Naive thymus-derived CD4-positive, alpha-beta T cell (primary cell): ENCODE data around the gene AP2A2. TPM values are rescaled to one million over a fixed set of nuclear protein-coding genes. Genes with fewer than 3 reads are reported as not detected.

Experiments used
- ATAC-seq: fragments of 150-1000 bp; cut with Tn5 transposase; 2 replicates; pipeline ENCODE4 v1.10.0; 2021; ENCODE audit warnings: mild to moderate bottlenecking, moderate library complexity
- CTCF ChIA-PET: fragments of 350-600 bp; sonication (Branson Sonifier 250); formaldehyde crosslinking; loops from one replicate; lab custom pipeline; 2021; ENCODE audit warnings: antibody characterized with exemption; lab: Charles Lee
- POLR2A ChIA-PET: fragments of 350-600 bp; sonication (Branson Sonifier 250); formaldehyde crosslinking; loops from one replicate; lab custom pipeline; 2021; ENCODE audit warnings: antibody characterized with exemption, inconsistent platforms; lab: Charles Lee
- DNase-seq, 9 donors: peaks; one replicate each; pipeline versions ENCODE4 v3.0.0 to v3.0.0-alpha.2; 2020 to 2022; ENCODE audit warnings: mixed read lengths in 1 of 9
- H3K27ac ChIP-seq: one replicate; pipeline ENCODE4 v1.7.0; 2013; ENCODE audit warnings: mild to moderate bottlenecking, low read depth, low read length, moderate library complexity
- H3K27me3 ChIP-seq, 2 donors: one replicate each; pipeline ENCODE4 v1.7.0; 2013; ENCODE audit warnings: low read length in 2 of 2, mild to moderate bottlenecking in 2 of 2, moderate library complexity in 2 of 2; ENCODE audit not compliant: control insufficient read depth in 2 of 2, insufficient read depth in 2 of 2
- H3K36me3 ChIP-seq, 3 experiments: 1 replicate in 2 of 3; 2 replicates in 1 of 3; pipeline ENCODE4 v1.7.0; 2013; ENCODE audit warnings: low read length in 3 of 3, mild to moderate bottlenecking in 3 of 3, moderate library complexity in 1 of 3; ENCODE audit not compliant: insufficient read depth in 3 of 3, control insufficient read depth in 2 of 3
- H3K4me1 ChIP-seq, 2 donors: one replicate each; pipeline ENCODE4 v1.7.0; 2013; ENCODE audit warnings: low read length in 2 of 2, mild to moderate bottlenecking in 2 of 2, moderate library complexity in 1 of 2; ENCODE audit not compliant: control insufficient read depth in 2 of 2, insufficient read depth in 2 of 2
- H3K4me3 ChIP-seq: 2 replicates; pipeline ENCODE4 v1.7.0; 2013; ENCODE audit warnings: mild to moderate bottlenecking, low read length
- H3K9me3 ChIP-seq, 3 experiments: 1 replicate in 2 of 3; 2 replicates in 1 of 3; pipeline ENCODE4 v1.7.0; 2013; ENCODE audit warnings: low read length in 3 of 3; ENCODE audit not compliant: control insufficient read depth in 2 of 3
- H3K27ac Mint-ChIP-seq, 9 donors: one replicate each; pipeline ENCODE4 v1.8.0; 2020 to 2022; ENCODE audit warnings: mixed read lengths in 9 of 9, mild to moderate bottlenecking in 8 of 9, moderate library complexity in 5 of 9, inconsistent platforms in 2 of 9
- H3K27me3 Mint-ChIP-seq, 5 donors: one replicate each; pipeline ENCODE4 v1.8.0; 2021 to 2022; ENCODE audit warnings: mixed read lengths in 5 of 5, mild to moderate bottlenecking in 1 of 5
- H3K36me3 Mint-ChIP-seq, 5 donors: one replicate each; pipeline ENCODE4 v1.8.0; 2020 to 2022; ENCODE audit warnings: mixed read lengths in 5 of 5, mild to moderate bottlenecking in 3 of 5, inconsistent platforms in 1 of 5
- H3K4me1 Mint-ChIP-seq, 7 donors: one replicate each; pipeline ENCODE4 v1.8.0; 2020 to 2022; ENCODE audit warnings: mixed read lengths in 7 of 7, mild to moderate bottlenecking in 3 of 7, inconsistent platforms in 1 of 7
- H3K4me3 Mint-ChIP-seq, 10 donors: one replicate each; pipeline ENCODE4 v1.8.0; 2020 to 2022; ENCODE audit warnings: mild to moderate bottlenecking in 10 of 10, mixed read lengths in 10 of 10, moderate library complexity in 6 of 10, inconsistent platforms in 2 of 10
- H3K9me3 Mint-ChIP-seq, 11 donors: one replicate each; pipeline ENCODE4 v1.8.0; 2020 to 2022; ENCODE audit warnings: mixed read lengths in 11 of 11, mild to moderate bottlenecking in 4 of 11, inconsistent platforms in 1 of 11, moderate library complexity in 1 of 11
- intact Hi-C, 2 donors: fragments of 100-400 bp; cut with micrococcal nuclease; formaldehyde crosslinking; loops; one replicate each; pipeline ENCODE4 v1.15.1; 2023
- polyA plus RNA-seq, 2 donors: library from polyadenylated mRNA; unstranded; fragments of 300-500 nt; fragmentation: Illumina TruSeq; gene quantifications; one replicate each; pipeline ENCODE4 v1.2.3, GENCODE V29; 2021
- total RNA-seq, 6 experiments: library from RNA in 5 of 6; stranded (reverse) in 5 of 6; gene quantifications; 1 replicate in 5 of 6; 2 replicates in 1 of 6; pipeline ENCODE4 v1.2.3 and lab custom pipeline; 2021 to 2026

The AP2A2 gene
- total and polyA plus RNA-seq, 7 experiments from 2014 or later = 8.7 to 93.3 (median 79.3) TPM

- H3K9me3 Mint-ChIP-seq = peaks cover 0 to 7% (median 0%) of the 10 kb centered on the region in 11 donors
- ChIA-PET CTCF (no interaction called here), POLR2A (no interaction called here)
- Histone ChIP-seq H3K36me3 (peaks cover 0 to 38% (median 7%) of the 10 kb centered on the region in 3 experiments), H3K4me3 (no peak overlapping the region), H3K9me3 (no peaks in the 10 kb centered on the region), H3K4me1 (peaks cover 12 to 14% of the 10 kb centered on the region in 2 donors), H3K27ac (no peak overlapping the region), H3K27me3 (no peaks in the 10 kb centered on the region)
- intact Hi-C loops = no loop called here
- peak overlapping the region in 1 of 10 donors; percentile 26 for H3K4me3 Mint-ChIP-seq
- ATAC-seq = no peak
- DNase-seq = no peak
- H3K27ac Mint-ChIP-seq = peak overlapping the region in 1 of 9 donors; percentile 28
- peaks cover 0 to 28% (median 19%) of the 10 kb centered on the region in 5 donors for H3K36me3 Mint-ChIP-seq
- H3K27me3 Mint-ChIP-seq = no peaks in the 10 kb centered on the region
- peaks cover 23 to 51% (median 38%) of the 10 kb centered on the region in 7 donors for H3K4me1 Mint-ChIP-seq
These were observed 42.5 kb downstream of the AP2A2 start for GRCh38 chr11:967995-968751.

DNA sequence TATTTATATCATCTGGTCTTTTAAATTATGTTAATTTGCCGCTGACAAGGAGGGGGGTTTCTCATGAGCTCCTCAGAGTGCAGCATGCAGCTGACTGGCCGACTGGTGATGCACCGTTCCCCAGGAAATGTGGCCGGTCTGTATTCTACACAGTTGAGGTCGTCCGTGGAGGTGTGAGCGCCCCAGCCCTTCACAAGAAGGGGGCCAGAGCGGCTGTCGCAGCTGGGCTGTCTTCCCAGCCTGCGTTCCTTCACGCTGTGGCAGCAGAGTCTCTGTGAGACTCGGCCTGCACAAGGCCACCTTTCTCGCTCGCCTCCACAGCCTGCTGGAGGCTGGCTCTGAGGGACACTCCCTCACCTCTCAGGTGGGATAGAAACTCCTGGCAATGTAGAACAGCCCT is 43.2 kb downstream of the AP2A2 start:
- peaks cover 0 to 27% (median 18%) of the 10 kb centered on the region in 5 donors for H3K36me3 Mint-ChIP-seq
- H3K27me3 Mint-ChIP-seq = no peaks in the 10 kb centered on the region
- ChIA-PET CTCF (no interaction called here), POLR2A (no interaction called here)
- H3K9me3 Mint-ChIP-seq = peaks cover 0 to 7% (median 0%) of the 10 kb centered on the region in 11 donors
- Histone ChIP-seq H3K9me3 (no peaks in the 10 kb centered on the region), H3K27me3 (no peaks in the 10 kb centered on the region), H3K27ac (no peak overlapping the region), H3K36me3 (peaks cover 0 to 38% (median 7%) of the 10 kb centered on the region in 3 experiments), H3K4me1 (peaks cover 12 to 14% of the 10 kb centered on the region in 2 donors), H3K4me3 (no peak overlapping the region)
- no peak for DNase-seq
- H3K4me1 Mint-ChIP-seq = peaks cover 23 to 51% (median 38%) of the 10 kb centered on the region in 7 donors
- intact Hi-C loops = no loop called here
- H3K4me3 Mint-ChIP-seq = no peak overlapping the region
- H3K27ac Mint-ChIP-seq = peak overlapping the region in 2 of 9 donors; percentile 28 to 69
- no peak for ATAC-seq

DNA sequence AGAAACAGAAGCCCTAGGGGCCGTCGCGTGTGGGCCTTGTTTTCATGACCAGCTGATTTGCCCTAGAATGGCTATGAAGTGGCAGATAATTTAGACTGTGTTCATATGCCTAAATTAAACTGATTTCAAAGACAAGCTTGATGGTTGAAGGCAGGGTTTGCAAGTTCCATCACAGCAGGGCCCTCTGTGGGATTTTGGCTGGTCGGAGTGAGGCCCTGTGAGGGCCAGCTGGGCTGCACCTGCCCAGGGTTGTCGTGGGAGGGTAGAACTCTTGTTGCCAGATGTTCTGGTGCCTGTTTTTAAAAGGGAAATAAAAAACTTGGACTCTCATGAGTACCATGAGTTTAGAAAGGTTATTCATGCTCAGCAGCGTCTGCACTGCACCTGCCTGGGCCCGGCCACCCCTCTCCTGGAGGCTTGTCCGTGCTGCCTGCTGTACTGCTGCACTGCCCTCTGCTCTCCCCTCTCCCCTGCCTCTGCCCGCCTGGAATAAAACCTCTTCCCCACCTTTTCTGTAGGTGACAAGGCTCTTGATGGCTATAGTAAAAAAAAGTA is 44.1 kb downstream of the AP2A2 start:
- Histone ChIP-seq H3K27me3 (no peaks in the 10 kb centered on the region), H3K9me3 (no peaks in the 10 kb centered on the region), H3K27ac (peak overlapping the region; percentile 27), H3K36me3 (peaks cover 0 to 40% (median 4%) of the 10 kb centered on the region in 3 experiments), H3K4me3 (no peak overlapping the region), H3K4me1 (peaks cover 12 to 14% of the 10 kb centered on the region in 2 donors)
- DNase-seq (no peak), ATAC-seq (no peak)
- intact Hi-C loops = loop anchor here (2.0 to 5.0 kb wide), 3 partner anchors 42 to 122 kb away; partner anchors contain the start of gene AP2A2 (in 2 of the 2)
- ChIA-PET POLR2A (no interaction called here), CTCF (no interaction called here)
- H3K4me3 Mint-ChIP-seq = peak overlapping the region in 9 of 10 donors; percentile 18 to 76 (median 62)
- no peaks in the 10 kb centered on the region for H3K27me3 Mint-ChIP-seq
- H3K27ac Mint-ChIP-seq = peak overlapping the region; percentile 15 to 95 (median 80)
- H3K9me3 Mint-ChIP-seq = peaks cover 0 to 2% (median 0%) of the 10 kb centered on the region in 11 donors
- peaks cover 0 to 19% (median 10%) of the 10 kb centered on the region in 5 donors for H3K36me3 Mint-ChIP-seq
- peaks cover 23 to 51% (median 38%) of the 10 kb centered on the region in 7 donors for H3K4me1 Mint-ChIP-seq

GRCh38 chr11:970319-970871 is 44.7 kb downstream of the AP2A2 start:
- peaks cover 0 to 25% (median 8%) of the 10 kb centered on the region in 5 donors for H3K36me3 Mint-ChIP-seq
- H3K27ac Mint-ChIP-seq = peak overlapping the region; percentile 15 to 95 (median 81)
- ChIA-PET CTCF (no interaction called here), POLR2A (no interaction called here)
- no peaks in the 10 kb centered on the region for H3K9me3 ChIP-seq
- no peaks in the 10 kb centered on the region for H3K9me3 Mint-ChIP-seq
- no peak overlapping the region for H3K4me3 ChIP-seq
- intact Hi-C loops = loop anchor here (2.0 to 5.0 kb wide), 3 partner anchors 43 to 123 kb away; partner anchors contain the start of gene AP2A2 (in 2 of the 2)
- ATAC-seq (peak; percentile 62), DNase-seq (peak in 6 of 9 donors; percentile 7 to 34 (median 19))
- H3K27me3 ChIP-seq = no peaks in the 10 kb centered on the region
- peak overlapping the region; percentile 27 for H3K27ac ChIP-seq
- peak overlapping the region in 9 of 10 donors; percentile 18 to 76 (median 62) for H3K4me3 Mint-ChIP-seq
- peaks cover 0 to 46% (median 4%) of the 10 kb centered on the region in 3 experiments for H3K36me3 ChIP-seq
- peaks cover 12 to 14% of the 10 kb centered on the region in 2 donors for H3K4me1 ChIP-seq
- H3K4me1 Mint-ChIP-seq = peaks cover 19 to 52% (median 37%) of the 10 kb centered on the region in 7 donors
- H3K27me3 Mint-ChIP-seq = no peaks in the 10 kb centered on the region

- ChIA-PET CTCF (no interaction called here), POLR2A (no interaction called here)
- ATAC-seq (no peak), DNase-seq (no peak)
- Histone ChIP-seq H3K4me3 (no peak overlapping the region), H3K4me1 (peaks cover 12 to 14% of the 10 kb centered on the region in 2 donors), H3K9me3 (no peaks in the 10 kb centered on the region), H3K27ac (peak overlapping the region; percentile 5), H3K36me3 (peaks cover 0 to 50% (median 4%) of the 10 kb centered on the region in 3 experiments), H3K27me3 (no peaks in the 10 kb centered on the region)
- Mint-ChIP-seq H3K9me3 (no peaks in the 10 kb centered on the region), H3K27ac (peak overlapping the region in 8 of 9 donors; percentile 26 to 95 (median 81)), H3K4me1 (peaks cover 22 to 54% (median 42%) of the 10 kb centered on the region in 7 donors), H3K27me3 (no peaks in the 10 kb centered on the region), H3K36me3 (peaks cover 0 to 27% (median 6%) of the 10 kb centered on the region in 5 donors), H3K4me3 (peak overlapping the region in 5 of 10 donors; percentile 53 to 76 (median 64))
- intact Hi-C loops = loop anchor here (2.0 to 5.0 kb wide), 3 partner anchors 44 to 124 kb away; partner anchors contain the start of gene AP2A2 (in 2 of the 2)
These were observed 45.5 kb downstream of the AP2A2 start for GRCh38 chr11:971092-971690.
